ENCODE measurements around the gene GABRQ. TPM values are rescaled to one million over a fixed set of nuclear protein-coding genes. Genes with fewer than 3 reads are reported as not detected.

Gene GABRQ
- total RNA-seq (2022) (0.05 TPM in 1 of 2 replicates, not detected in the other), Bru-seq, nascent RNA (percentile 6 among the genes with signal in this experiment), BruChase-seq, experiment 1, labeled RNA remaining after a 6-hour chase (percentile 16 among the genes with signal in this experiment), BruChase-seq, experiment 2, labeled RNA remaining after a 2-hour chase (percentile 5 among the genes with signal in this experiment)
- long read RNA-seq, partial matches to known transcripts, result 1 of 1 reads
- long read RNA-seq, other reads (novel, unspliced or antisense), result 0 of 1 reads

- no peak for TF ChIP-seq CTCF (IDR thresholded peaks at IDR 0.05; ENCODE audit: unreplicated experiment)
- DNase-seq (ENCODE audit: unreplicated experiment), result peak; percentile 46
- no peaks in the 10 kb centered on the region for H3K9me3 Mint-ChIP-seq (ENCODE audit: unreplicated experiment)
- H3K4me3 Mint-ChIP-seq (ENCODE audit: unreplicated experiment), result peak within 1 kb of the TSS; percentile 14
- H3K36me3 Mint-ChIP-seq (ENCODE audit: insufficient read depth, unreplicated experiment), result no peaks in the 10 kb centered on the region
- no peak within 1 kb of the TSS for H3K27ac Mint-ChIP-seq (ENCODE audit: low read depth, unreplicated experiment)
- no peaks in the 10 kb centered on the region for H3K27me3 Mint-ChIP-seq (ENCODE audit: insufficient read depth, unreplicated experiment)
- POLR2A ChIA-PET, result no interaction called here
- no peaks in the 10 kb centered on the region for H3K4me1 Mint-ChIP-seq (ENCODE audit: insufficient read depth, unreplicated experiment)
- no TSS peak for BruUV-seq (replicated peaks)
- intact Hi-C loops (cut with micrococcal nuclease), result loop anchor here (2.0 to 5.0 kb wide), 2 partner anchors 925 to 1486 kb away; no protein-coding TSS in a partner anchor
- CTCF ChIA-PET, result interaction anchor here (0.6 to 1.6 kb wide), 3 partner anchors 179 to 884 kb away, joined by 3 to 8 read pairs (median 3); no protein-coding TSS in a partner anchor
Observed at GRCh38 chrX:152637649-152638442, at the start of gene GABRQ. Gene GABRQ, plus strand, starts transcription at chrX:152637895. Its CDS starts 308 bp downstream, at chrX:152638203.

- Mint-ChIP-seq H3K4me3 (ENCODE audit: unreplicated experiment) (no peak overlapping the region), H3K9me3 (ENCODE audit: unreplicated experiment) (no peaks in the 10 kb centered on the region), H3K4me1 (ENCODE audit: insufficient read depth, unreplicated experiment) (no peaks in the 10 kb centered on the region), H3K36me3 (ENCODE audit: insufficient read depth, unreplicated experiment) (no peaks in the 10 kb centered on the region), H3K27me3 (ENCODE audit: insufficient read depth, unreplicated experiment) (no peaks in the 10 kb centered on the region), H3K27ac (ENCODE audit: low read depth, unreplicated experiment) (no peak overlapping the region)
- no TSS peak for BruUV-seq (replicated peaks)
- intact Hi-C loops (cut with micrococcal nuclease), result no loop called here
- CTCF ChIA-PET, result interaction anchor here (0.8 to 1.2 kb wide), 2 partner anchors 44 to 354 kb away, joined by 3 read pairs; no protein-coding TSS in a partner anchor
- TF ChIP-seq CTCF (IDR thresholded peaks at IDR 0.05; ENCODE audit: unreplicated experiment), result no peak
- POLR2A ChIA-PET, result no interaction called here
- no peak for DNase-seq (ENCODE audit: unreplicated experiment)
Observed at GRCh38 chrX:152588206-152588605, 49.5 kb upstream of the GABRQ start.

GRCh38 chrX:152600853-152601633 lies 36.7 kb upstream of the GABRQ start:
- Mint-ChIP-seq H3K27me3 (ENCODE audit: insufficient read depth, unreplicated experiment) (no peaks in the 10 kb centered on the region), H3K27ac (ENCODE audit: low read depth, unreplicated experiment) (no peak overlapping the region), H3K36me3 (ENCODE audit: insufficient read depth, unreplicated experiment) (no peaks in the 10 kb centered on the region), H3K9me3 (ENCODE audit: unreplicated experiment) (peaks cover 15% of the 10 kb centered on the region), H3K4me1 (ENCODE audit: insufficient read depth, unreplicated experiment) (no peaks in the 10 kb centered on the region), H3K4me3 (ENCODE audit: unreplicated experiment) (no peak overlapping the region)
- POLR2A ChIA-PET, result no interaction called here
- DNase-seq (ENCODE audit: unreplicated experiment), result no peak
- CTCF ChIA-PET, result interaction anchor here (0.6 to 0.7 kb wide), 2 partner anchors 8 to 518 kb away, joined by 4 to 6 read pairs; no protein-coding TSS in a partner anchor
- BruUV-seq (replicated peaks), result no TSS peak
- intact Hi-C loops (cut with micrococcal nuclease), result no loop called here
- no peak for TF ChIP-seq CTCF (IDR thresholded peaks at IDR 0.05; ENCODE audit: unreplicated experiment)

All from MCF 10A (cell line).